Measurements from ENCODE around the gene TMEM141. TPM values are rescaled to one million over a fixed set of nuclear protein-coding genes. Genes with fewer than 3 reads are reported as not detected.
A peak's percentile ranks its signal among the peaks of the same experiment; 100 is the strongest.

The TMEM141 gene
- total and polyA plus RNA-seq, 8 donors, result 29.2 to 104 (median 39.5) TPM

DNA sequence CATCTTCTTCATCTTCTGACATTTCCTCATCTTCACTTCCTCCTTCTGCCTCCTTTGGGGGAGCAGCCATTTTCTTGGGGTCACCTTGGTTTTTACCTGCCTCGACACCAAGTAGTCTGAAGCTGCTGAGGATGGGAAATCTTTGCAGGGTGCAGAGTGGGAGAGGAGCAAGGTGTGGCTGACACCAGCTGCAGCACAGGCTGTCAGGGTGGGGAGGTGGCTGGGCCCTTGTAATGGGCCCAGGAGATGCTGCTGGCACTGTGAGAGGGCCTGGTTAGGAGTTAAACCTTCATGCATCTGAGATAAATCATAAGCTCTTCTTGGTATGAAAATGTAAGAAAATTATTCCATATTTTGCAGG, 24.3 kb downstream of the TMEM141 start:
- no peak for FAIRE-seq

DNA sequence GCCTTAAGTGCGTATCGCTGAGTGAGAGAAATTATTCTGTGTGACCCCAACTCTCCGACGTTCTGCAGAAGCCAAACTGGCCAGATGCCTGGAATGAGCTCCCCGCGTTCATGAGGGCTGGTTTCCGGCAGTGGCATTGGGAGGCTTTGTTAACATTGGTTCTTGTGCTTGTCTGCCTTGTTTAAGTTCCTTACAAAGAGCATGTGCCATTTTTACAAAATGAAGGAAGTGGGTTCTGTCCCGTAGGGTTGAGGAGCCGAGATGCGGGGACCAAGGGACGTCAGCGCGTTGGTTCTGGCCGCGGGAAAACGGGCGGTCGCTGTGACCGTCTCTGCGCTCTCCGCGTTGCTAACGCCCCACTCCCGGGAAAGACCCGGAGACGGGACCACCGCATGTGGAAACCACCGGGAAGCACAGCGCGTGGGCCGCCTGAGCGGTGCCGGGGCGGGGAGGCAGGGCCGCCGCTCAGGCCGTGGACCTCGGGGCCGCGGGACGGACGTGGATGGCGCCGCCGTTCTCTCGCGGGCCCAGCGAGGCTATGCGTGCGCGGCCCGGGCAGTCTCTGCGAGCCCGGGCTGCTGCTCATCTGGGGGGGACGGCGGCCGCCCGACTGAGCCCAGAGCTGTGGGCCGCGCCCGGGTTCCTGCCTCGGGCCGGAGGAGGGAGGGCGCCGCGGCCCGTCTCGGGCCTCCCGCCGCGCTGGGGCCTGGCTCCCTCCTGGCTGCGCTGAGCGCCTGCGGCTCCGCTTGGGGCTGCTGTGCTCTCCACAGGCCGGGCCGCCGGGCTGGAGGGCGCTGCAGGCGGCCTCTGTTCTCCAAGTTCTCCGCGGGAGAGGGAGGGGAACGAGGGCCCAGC, 30.1 kb downstream of the TMEM141 start:
- DNase-seq (peak in 3 of 6 donors; percentile 27 to 63 (median 43)), FAIRE-seq (no peak), ATAC-seq (peak in 3 of 4 donors; percentile 6 to 44 (median 30))
- 75 to 79% methylated on average over 64 to 83 of the region's 83 CpGs for WGBS, 2 donors
- TF ChIP-seq, protein P1, sequence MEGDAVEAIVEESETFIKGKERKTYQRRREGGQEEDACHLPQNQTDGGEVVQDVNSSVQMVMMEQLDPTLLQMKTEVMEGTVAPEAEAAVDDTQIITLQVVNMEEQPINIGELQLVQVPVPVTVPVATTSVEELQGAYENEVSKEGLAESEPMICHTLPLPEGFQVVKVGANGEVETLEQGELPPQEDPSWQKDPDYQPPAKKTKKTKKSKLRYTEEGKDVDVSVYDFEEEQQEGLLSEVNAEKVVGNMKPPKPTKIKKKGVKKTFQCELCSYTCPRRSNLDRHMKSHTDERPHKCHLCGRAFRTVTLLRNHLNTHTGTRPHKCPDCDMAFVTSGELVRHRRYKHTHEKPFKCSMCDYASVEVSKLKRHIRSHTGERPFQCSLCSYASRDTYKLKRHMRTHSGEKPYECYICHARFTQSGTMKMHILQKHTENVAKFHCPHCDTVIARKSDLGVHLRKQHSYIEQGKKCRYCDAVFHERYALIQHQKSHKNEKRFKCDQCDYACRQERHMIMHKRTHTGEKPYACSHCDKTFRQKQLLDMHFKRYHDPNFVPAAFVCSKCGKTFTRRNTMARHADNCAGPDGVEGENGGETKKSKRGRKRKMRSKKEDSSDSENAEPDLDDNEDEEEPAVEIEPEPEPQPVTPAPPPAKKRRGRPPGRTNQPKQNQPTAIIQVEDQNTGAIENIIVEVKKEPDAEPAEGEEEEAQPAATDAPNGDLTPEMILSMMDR (IDR thresholded peaks at IDR 0.05), result no peak
- Histone ChIP-seq H3K36me3 (peaks cover 0 to 8% (median 5%) of the 10 kb centered on the region in 3 donors), H3K27ac (no peak overlapping the region), H3K27me3 (no peaks in the 10 kb centered on the region), H3K4me1 (no peaks in the 10 kb centered on the region), H3K9me3 (no peaks in the 10 kb centered on the region), H3K4me3 (peak overlapping the region in 1 of 4 donors; percentile 10)
- intact Hi-C loops (cut with DNase I), result no loop called here

More for the DNA sequence above, 24.3 kb downstream of the TMEM141 start:
- TF ChIP-seq, protein P1 (IDR thresholded peaks at IDR 0.05), result no peak
- no peak overlapping the region for H3K4me3 ChIP-seq
- peaks cover 0 to 5% (median 0%) of the 10 kb centered on the region in 3 donors for H3K4me1 ChIP-seq
- H3K27me3 ChIP-seq, result no peaks in the 10 kb centered on the region
- H3K36me3 ChIP-seq, result no peaks in the 10 kb centered on the region
- ATAC-seq, result no peak
- intact Hi-C loops (cut with DNase I), result no loop called here
- H3K27ac ChIP-seq, result no peak overlapping the region
- 0% methylated on average over 1 of the region's 1 CpG for WGBS, 2 donors
- H3K9me3 ChIP-seq, result no peaks in the 10 kb centered on the region
- DNase-seq, result peak in 1 of 6 donors; percentile 9

DNA sequence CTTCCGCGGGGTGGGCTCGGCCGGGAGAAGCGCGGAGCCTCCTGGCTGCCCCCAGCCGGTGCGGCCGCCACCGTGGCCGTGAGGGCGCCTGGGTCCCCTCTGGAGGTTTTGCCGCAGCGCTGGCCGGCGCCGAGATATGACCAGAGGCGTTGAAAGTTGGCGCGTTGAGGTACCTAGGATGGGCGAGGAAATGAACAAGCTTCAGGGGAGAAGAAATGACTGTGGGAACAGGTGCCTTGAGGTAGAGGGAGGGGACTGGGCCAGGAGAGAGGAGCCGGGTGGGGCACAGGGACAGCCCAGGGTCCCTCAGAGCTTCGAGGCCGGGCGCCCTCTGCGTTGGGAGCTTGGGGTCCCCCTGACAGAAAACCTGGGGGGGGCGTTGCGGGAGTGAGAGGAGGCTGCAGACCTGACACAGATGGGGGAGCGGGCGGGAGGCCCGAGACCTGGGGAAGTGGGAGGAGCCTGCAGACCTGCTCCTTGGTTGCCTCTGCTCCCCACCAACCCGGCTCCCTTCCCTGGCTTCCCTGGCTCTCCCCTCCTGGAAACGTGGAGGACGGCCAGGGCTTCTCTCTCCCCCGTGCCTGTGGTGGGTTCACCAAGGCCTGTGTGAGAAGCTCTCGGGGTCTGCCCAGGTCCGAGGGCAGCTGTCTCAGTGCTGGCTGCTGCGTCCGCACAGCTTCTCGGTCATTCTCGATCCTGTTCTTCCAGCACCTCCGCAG, 30.8 kb downstream of the TMEM141 start:
- DNase-seq (peak in 4 of 6 donors; percentile 13 to 74 (median 48)), ATAC-seq (no peak), FAIRE-seq (no peak)
- TF ChIP-seq, protein P1 (IDR thresholded peaks at IDR 0.05), result no peak
- Histone ChIP-seq H3K36me3 (peaks cover 0 to 8% (median 5%) of the 10 kb centered on the region in 3 donors), H3K27ac (no peak overlapping the region), H3K27me3 (no peaks in the 10 kb centered on the region), H3K4me1 (peaks cover 0 to 7% (median 0%) of the 10 kb centered on the region in 3 donors), H3K4me3 (no peak overlapping the region), H3K9me3 (no peaks in the 10 kb centered on the region)
- 89% methylated on average over 38 to 42 of the region's 42 CpGs for WGBS, 2 donors
- intact Hi-C loops (cut with DNase I), result no loop called here

DNA sequence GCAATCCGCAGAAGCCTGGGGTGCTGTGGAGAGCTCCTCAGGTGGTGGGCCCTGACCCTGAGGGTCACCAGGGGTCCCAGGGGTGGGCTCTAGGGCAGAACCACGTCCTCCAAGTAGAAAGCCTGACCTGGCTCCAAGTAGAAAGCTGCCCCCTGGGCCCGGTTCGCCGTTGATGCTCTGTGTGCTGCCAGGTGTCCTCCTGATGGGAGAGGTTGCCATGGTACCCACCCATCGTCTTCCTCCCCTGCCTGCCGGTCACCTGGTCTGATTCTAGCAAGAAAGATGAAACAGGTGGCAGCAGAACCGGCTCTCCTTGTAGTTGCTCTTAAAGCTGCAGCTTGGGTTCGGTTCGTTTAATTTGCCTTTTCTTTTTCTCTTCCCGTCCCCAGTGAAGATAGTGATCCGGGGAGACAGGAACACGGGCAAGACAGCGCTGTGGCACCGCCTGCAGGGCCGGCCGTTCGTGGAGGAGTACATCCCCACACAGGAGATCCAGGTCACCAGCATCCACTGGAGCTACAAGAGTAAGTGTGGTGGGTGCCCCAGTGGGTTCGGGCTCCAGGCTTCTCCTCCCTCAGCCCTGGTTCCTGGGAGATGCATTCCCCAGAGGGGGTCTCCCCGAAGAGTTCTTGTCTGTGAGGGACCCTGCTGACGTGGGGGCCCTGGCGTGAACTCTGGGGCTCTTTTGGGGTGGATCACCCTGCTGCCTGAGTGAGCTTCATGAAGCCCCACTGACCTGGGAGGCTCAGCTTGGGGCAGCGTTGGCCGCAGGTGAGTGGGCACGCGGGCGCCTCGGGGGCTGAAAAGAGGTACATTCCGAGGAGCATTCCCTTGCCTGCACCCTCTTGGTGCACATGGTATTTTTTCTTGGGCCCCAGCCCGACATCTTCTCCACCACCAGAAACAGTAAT, 32.2 kb downstream of the TMEM141 start:
- intact Hi-C loops (cut with DNase I), result no loop called here
- H3K27ac ChIP-seq, result peak overlapping the region in 2 of 4 donors; percentile 27 to 37
- H3K27me3 ChIP-seq, result no peaks in the 10 kb centered on the region
- H3K36me3 ChIP-seq, result peaks cover 0 to 8% (median 5%) of the 10 kb centered on the region in 3 donors
- no peak for FAIRE-seq
- ATAC-seq, result no peak
- H3K9me3 ChIP-seq, result no peaks in the 10 kb centered on the region
- peak in 5 of 6 donors; percentile 14 to 57 (median 30) for DNase-seq
- no peak overlapping the region for H3K4me3 ChIP-seq
- peaks cover 0 to 16% (median 6%) of the 10 kb centered on the region in 3 donors for H3K4me1 ChIP-seq
- 71 to 77% methylated on average over 30 of the region's 30 CpGs for WGBS, 2 donors
- TF ChIP-seq, protein P1 (IDR thresholded peaks at IDR 0.05), result no peak

All from pancreas (tissue), 10 donors.